Measurements from ENCODE around the gene TDRD7.
"Not testable (repeated sequence)": the region's sequence is repeated elsewhere in the genome, so short reads cannot be mapped to it uniquely, and the experiment has no call there.

Gene TDRD7

DNA sequence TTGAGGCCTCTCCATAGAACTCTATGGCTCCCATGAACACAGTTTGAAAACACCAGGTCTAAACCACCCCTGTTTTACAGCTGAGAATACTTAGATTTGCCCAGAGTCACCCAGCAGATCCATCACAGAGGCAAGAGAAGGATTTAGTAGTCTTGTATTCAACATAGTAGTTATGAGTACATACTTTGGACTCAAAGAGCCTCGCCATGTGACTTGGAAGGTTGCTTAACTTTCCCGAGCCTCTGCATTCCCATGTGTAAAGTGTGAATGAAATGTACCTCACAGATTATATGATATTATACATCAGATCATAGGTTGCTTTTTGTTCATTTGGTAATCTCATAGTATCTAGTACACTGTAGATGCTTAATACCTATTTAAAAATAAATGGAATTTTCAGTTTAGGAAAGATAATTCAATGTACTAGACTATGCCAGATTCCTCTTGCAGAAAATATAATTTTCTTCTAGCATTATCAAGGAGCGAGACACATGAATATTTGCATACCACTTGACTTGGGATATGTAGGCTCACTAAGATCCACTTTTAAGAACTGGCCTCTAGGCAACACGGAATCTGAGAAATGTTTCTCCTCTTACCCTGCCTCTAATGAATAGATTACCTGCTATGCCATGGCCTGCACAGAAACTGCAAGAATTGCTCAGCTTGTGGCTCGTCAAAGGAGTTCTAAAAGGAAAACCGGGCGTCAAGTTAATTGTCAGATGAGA is 18.6 kb downstream of the TDRD7 start:
- DNase-seq = no peak

GRCh38 chr9:97431044-97431441 is 19.1 kb downstream of the TDRD7 start:
- DNase-seq = no peak

- DNase-seq = no peak
These were observed 19.8 kb downstream of the TDRD7 start for GRCh38 chr9:97431549-97432143.

DNA sequence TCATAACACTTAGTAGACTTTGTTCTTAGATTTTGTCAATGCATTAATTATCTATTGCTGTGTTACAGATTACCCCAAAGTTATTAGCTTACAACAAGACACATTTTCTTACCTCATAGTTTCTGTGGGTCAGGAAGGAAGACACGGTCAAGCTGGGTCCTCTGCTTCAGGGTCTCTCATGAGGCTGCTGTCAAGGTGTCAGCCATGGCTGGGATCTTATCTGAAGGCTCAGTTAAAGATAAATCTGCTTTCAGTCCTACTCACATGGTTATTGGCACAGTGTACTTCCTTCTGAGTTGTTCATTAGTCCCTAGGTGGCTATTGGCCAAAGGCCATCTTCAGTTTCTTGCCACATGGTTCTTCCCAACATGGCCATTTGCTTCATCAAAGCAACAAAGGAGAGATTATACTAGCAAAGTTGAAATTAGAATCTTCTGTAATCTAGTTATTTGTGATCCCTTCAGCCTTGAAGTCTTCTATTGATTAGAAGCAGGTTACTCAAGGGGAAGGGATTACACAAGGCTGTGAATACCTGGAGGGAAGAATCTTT is 25.2 kb downstream of the TDRD7 start:
- DNase-seq = peak in 1 of 2 experiments; percentile 7

- DNase-seq = no peak
These were observed 26.4 kb downstream of the TDRD7 start for GRCh38 chr9:97438257-97438656.

GRCh38 chr9:97438666-97439065 is 26.8 kb downstream of the TDRD7 start:
- DNase-seq = no peak

- no peak for DNase-seq
These were observed 28.3 kb downstream of the TDRD7 start for GRCh38 chr9:97440160-97440559.

DNA sequence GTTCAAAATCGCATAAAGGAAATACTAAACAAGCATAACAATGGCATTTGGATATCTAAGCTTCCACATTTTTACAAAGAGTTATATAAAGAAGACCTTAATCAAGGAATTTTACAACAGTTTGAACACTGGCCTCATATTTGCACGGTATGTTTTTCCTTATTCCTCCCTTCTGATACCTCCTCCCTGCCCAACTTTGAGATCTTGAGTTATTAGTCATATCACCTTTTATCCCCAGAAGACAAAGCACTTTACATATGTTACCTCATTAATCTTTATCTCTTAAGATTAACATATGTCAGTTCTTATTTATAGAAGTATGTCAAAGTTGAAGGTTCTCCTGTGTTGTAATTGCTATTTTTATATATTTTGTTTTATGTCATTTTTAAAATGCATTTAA is 29.8 kb downstream of the TDRD7 start:
- no peak for DNase-seq

- no peak for DNase-seq
These were observed 33.3 kb downstream of the TDRD7 start for GRCh38 chr9:97445119-97445701.

GRCh38 chr9:97447001-97447400 is 35.1 kb downstream of the TDRD7 start:
- no peak for DNase-seq

- not testable (repeated sequence) for DNase-seq
These were observed 41.7 kb downstream of the TDRD7 start for GRCh38 chr9:97453573-97453972.

GRCh38 chr9:97456841-97457240 is 44.9 kb downstream of the TDRD7 start:
- not testable (repeated sequence) for DNase-seq

DNA sequence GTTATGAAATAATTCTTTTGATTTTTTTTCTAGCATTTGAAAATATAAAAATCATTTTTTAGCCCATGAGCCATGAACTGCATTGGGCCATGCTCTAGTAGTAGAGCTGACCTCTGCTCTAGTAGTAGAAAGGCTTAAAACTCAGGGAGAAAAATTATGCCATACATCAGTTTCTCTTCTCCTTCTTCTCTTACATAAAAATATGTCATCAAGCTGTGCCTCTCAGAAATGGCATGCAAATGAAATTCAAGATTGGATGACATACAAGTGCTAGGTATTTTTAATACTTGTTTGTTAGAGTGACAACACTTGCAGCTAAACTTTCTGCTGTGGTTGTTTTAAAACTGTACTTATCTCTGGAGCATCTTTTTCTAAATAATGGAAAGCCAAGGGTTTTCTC is 47.4 kb downstream of the TDRD7 start:
- no peak for DNase-seq

- DNase-seq = no peak
These were observed 50.3 kb downstream of the TDRD7 start for GRCh38 chr9:97462159-97462558.

- DNase-seq = no peak
These were observed 51.0 kb downstream of the TDRD7 start for GRCh38 chr9:97462914-97463313.

DNA sequence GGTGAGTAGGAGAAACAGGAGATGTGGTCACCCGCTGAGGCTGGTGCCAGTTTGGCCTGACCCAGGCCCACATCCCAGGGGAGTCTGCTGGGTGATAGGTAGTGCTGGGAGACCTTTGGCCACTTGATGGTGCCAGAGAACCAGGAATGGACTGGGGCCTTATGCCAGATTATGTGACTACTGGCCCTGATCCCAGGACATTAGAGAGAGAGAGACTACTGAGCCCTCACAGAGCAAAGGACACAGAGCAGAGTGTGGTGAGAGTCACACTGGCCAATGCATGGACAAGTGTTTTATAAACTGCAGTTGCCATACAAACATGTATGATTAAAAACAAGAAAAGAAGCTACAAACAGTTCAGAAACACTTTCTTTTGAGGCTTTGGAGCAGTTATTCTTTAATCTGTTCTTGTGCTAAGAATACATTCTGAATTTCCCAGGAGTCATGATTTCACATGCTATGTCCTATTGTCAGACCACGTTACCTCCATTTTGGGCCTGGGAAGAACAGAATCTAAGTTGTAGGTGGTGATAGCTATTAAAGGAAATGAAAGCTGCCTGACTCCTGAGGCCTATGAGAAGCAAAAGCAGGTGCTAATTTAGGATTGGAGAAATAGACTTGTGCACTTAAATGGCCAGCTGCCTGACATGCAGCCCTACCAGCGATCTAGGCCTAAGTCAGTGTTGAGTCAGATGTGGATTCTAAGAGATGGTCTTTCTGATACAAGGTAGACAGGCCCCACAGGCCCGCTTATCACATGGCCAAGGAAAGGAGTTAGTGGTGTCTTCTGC is 57.0 kb downstream of the TDRD7 start:
- DNase-seq = peak; percentile 58 to 61

GRCh38 chr9:97470076-97470475 is 58.2 kb downstream of the TDRD7 start:
- DNase-seq = no peak

DNA sequence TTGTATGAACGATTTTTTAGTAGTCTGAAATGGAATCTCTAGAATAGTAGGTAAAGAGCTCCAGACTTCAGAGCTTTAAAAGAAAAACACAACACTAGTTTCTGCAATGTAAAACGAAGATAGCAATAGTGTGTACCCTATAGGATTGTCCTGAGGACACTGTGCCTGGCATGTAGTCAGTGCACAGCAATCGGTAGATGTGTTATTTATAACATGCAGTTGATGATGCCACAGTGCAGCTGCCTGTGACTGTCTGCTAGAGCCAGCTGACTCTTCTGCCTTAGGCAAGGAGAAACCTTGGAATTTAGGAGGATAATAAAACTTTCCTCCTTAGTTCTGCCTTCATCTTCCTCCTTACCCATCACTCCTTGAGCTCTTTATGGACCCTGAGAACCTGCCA is 61.8 kb downstream of the TDRD7 start:
- DNase-seq = no peak

- no peak for DNase-seq
These were observed 62.6 kb downstream of the TDRD7 start for GRCh38 chr9:97474372-97474925.

DNA sequence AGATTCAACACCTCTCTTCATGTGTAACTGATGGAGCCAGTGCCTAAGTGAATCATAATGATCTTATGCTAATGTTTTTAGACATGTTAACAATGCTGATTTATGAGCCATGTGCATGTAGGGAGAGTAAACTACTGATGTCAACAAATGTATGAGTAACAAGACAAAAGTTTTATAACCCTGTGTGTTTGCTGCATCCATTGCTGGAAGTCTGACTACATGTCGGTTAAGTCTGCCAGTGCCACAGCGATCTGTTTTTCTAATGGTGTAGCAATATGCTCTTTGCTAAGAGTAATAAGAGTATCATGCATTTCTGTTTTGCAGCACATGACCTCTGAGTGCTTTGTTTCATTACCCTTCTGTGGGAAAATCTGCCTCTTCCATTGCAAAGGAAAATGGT is 63.2 kb downstream of the TDRD7 start:
- no peak for DNase-seq

GRCh38 chr9:97478301-97478981 is 66.5 kb downstream of the TDRD7 start:
- DNase-seq = no peak

GRCh38 chr9:97479496-97480159 is 67.7 kb downstream of the TDRD7 start:
- no peak for DNase-seq
